IMR-90 (cell line): Measurements from ENCODE around the gene PLCH2.

Source experiments
- BHLHE40 ChIP-seq: fragments of 150-350 bp; IDR thresholded peaks from 2 replicates; pipeline ENCODE4 v1.6.1; 2016; ENCODE audit warnings: mild to moderate bottlenecking, low read depth, low read length
- CTCF ChIP-seq: conservative IDR thresholded peaks from 2 replicates; pipeline ENCODE4 v1.5.1; 2012; ENCODE audit warnings: mild to moderate bottlenecking, low read depth, low read length, improper control_type of control experiment
- POLR2A ChIP-seq: IDR thresholded peaks from 2 replicates; pipeline ENCODE4 v1.6.1; 2012; ENCODE audit warnings: mild to moderate bottlenecking, low read depth, low read length
- RFX5 ChIP-seq: IDR thresholded peaks from 2 replicates; pipeline ENCODE4 v1.8.0; 2012; ENCODE audit warnings: low read depth, mild to moderate bottlenecking, low read length, moderate library complexity

GRCh38 chr1:2486558-2486957 lies 10.5 kb downstream of the PLCH2 start:
- no peak for TF ChIP-seq BHLHE40
- TF ChIP-seq POLR2A: no peak
- no peak for TF ChIP-seq CTCF
- TF ChIP-seq RFX5: no peak
